GM21528 (cell line): Measurements from ENCODE around the gene PRRG4.
"Not testable (repeated sequence)": the region's sequence is repeated elsewhere in the genome, so short reads cannot be mapped to it uniquely, and the experiment has no call there.

Experiments
- ATAC-seq: cut with Tn5 transposase; IDR thresholded peaks from one replicate; pipeline ENCODE4 v1.9.1; 2021; ENCODE audit warnings: mild to moderate bottlenecking, moderate library complexity; ENCODE audit not compliant: unreplicated experiment, low FRiP score

PRRG4 gene

GRCh38 chr11:32829680-32830412 lies at the start of gene PRRG4:
Gene PRRG4, plus strand, starts transcription at chr11:32829927. Its CDS starts 603 bp downstream, at chr11:32830530.
- peak; percentile 82 for ATAC-seq

GRCh38 chr11:32780839-32781238 lies 48.9 kb upstream of the PRRG4 start:
- ATAC-seq, result not testable (repeated sequence)

- ATAC-seq, result no peak
Observed at GRCh38 chr11:32781721-32782120, 48.0 kb upstream of the PRRG4 start.

GRCh38 chr11:32785262-32785661 lies 44.5 kb upstream of the PRRG4 start:
- no peak for ATAC-seq

GRCh38 chr11:32786811-32787210 lies 42.9 kb upstream of the PRRG4 start:
- ATAC-seq, result no peak

GRCh38 chr11:32790916-32791315 lies 38.8 kb upstream of the PRRG4 start:
- ATAC-seq, result no peak

GRCh38 chr11:32792111-32792947 lies 37.4 kb upstream of the PRRG4 start:
- no peak for ATAC-seq

- peak; percentile 88 for ATAC-seq
Observed at GRCh38 chr11:32792948-32793475, 36.7 kb upstream of the PRRG4 start.

- ATAC-seq, result no peak
Observed at GRCh38 chr11:32794439-32794838, 35.3 kb upstream of the PRRG4 start, which contains the start of gene CCDC73. Gene CCDC73, minus strand, starts transcription at chr11:32794662. Its CDS starts 34,419 bp downstream, at chr11:32760243.

GRCh38 chr11:32796425-32796824 lies 33.3 kb upstream of the PRRG4 start:
- ATAC-seq, result no peak

GRCh38 chr11:32809313-32809712 lies 20.4 kb upstream of the PRRG4 start:
- peak; percentile 92 for ATAC-seq

- ATAC-seq, result no peak
Observed at GRCh38 chr11:32817181-32817851, 12.4 kb upstream of the PRRG4 start.

GRCh38 chr11:32817852-32818183 lies 11.9 kb upstream of the PRRG4 start:
- ATAC-seq, result no peak

- no peak for ATAC-seq
Observed at GRCh38 chr11:32819187-32819586, 10.5 kb upstream of the PRRG4 start.

- ATAC-seq, result no peak
Observed at GRCh38 chr11:32820497-32820896, 9.2 kb upstream of the PRRG4 start.

GRCh38 chr11:32821517-32821916 lies 8.2 kb upstream of the PRRG4 start:
- no peak for ATAC-seq

GRCh38 chr11:32821917-32822560 lies 7.7 kb upstream of the PRRG4 start:
- no peak for ATAC-seq

- not testable (repeated sequence) for ATAC-seq
Observed at GRCh38 chr11:32823617-32824016, 6.1 kb upstream of the PRRG4 start.

GRCh38 chr11:32826113-32826512 lies 3.6 kb upstream of the PRRG4 start:
- no peak for ATAC-seq

- ATAC-seq, result no peak
Observed at GRCh38 chr11:32827276-32827675, 2.5 kb upstream of the PRRG4 start.
